Neuronal stem cell (in vitro differentiated cells): ENCODE measurements around the gene ATF6B.

Source experiments
- DNase-seq: peaks from one replicate; pipeline ENCODE4 v3.0.0-alpha.2; 2013; ENCODE audit warnings: low spot score
- H2AFZ ChIP-seq: one replicate; pipeline ENCODE4 v1.6.1; 2013; ENCODE audit warnings: mild to moderate bottlenecking, low read length, inconsistent platforms
- H2AK5ac ChIP-seq: 2 replicates; pipeline ENCODE4 v1.6.1; 2013; ENCODE audit warnings: low read depth, mild to moderate bottlenecking, inconsistent platforms, low read length, moderate library complexity, mixed read lengths
- H2BK120ac ChIP-seq: 2 replicates; pipeline ENCODE4 v1.6.1; 2013; ENCODE audit warnings: low read depth, mild to moderate bottlenecking, inconsistent platforms, low read length, moderate library complexity, mixed read lengths
- H2BK12ac ChIP-seq: one replicate; pipeline ENCODE4 v1.6.1; 2013; ENCODE audit warnings: low read length, inconsistent platforms
- H2BK15ac ChIP-seq: 2 replicates; pipeline ENCODE4 v1.6.1; 2013; ENCODE audit warnings: mild to moderate bottlenecking, low read length, inconsistent platforms, mixed read lengths
- H2BK5ac ChIP-seq: one replicate; pipeline ENCODE4 v1.6.1; 2013; ENCODE audit warnings: inconsistent platforms, mild to moderate bottlenecking, low read length, moderate library complexity
- H3K14ac ChIP-seq: one replicate; pipeline ENCODE4 v1.6.1; 2013; ENCODE audit warnings: low read length, inconsistent platforms
- H3K18ac ChIP-seq: 2 replicates; pipeline ENCODE4 v1.6.1; 2013; ENCODE audit warnings: low read length, inconsistent platforms
- H3K23ac ChIP-seq: 2 replicates; pipeline ENCODE4 v1.6.1; 2013; ENCODE audit warnings: low read depth, mild to moderate bottlenecking, mixed read lengths, low read length, inconsistent platforms; ENCODE audit not compliant: poor library complexity
- H3K27ac ChIP-seq: replicated peaks from 3 replicates; pipeline ENCODE4 v1.5.1; 2013; ENCODE audit warnings: low read length, inconsistent platforms
- H3K27me3 ChIP-seq, 3 experiments: 2 replicates each; pipeline ENCODE4 v1.6.1; 2013; ENCODE audit warnings: low read length in 3 of 3, mild to moderate bottlenecking in 2 of 3, inconsistent platforms in 1 of 3, low read depth in 1 of 3, mixed read lengths in 1 of 3, moderate library complexity in 1 of 3; ENCODE audit not compliant: control insufficient read depth in 3 of 3, insufficient read depth in 3 of 3
- H3K36me3 ChIP-seq, 2 donors: replicated peaks in 1 of 2; 2 replicates each; pipeline ENCODE4 v1.6.1; 2013; ENCODE audit warnings: low read length in 2 of 2; ENCODE audit not compliant: control insufficient read depth in 2 of 2, insufficient read depth in 2 of 2
- H3K4ac ChIP-seq: 2 replicates; pipeline ENCODE4 v1.6.1; 2013; ENCODE audit warnings: inconsistent platforms, mild to moderate bottlenecking, low read length, moderate library complexity
- H3K4me1 ChIP-seq, 2 donors: 1 replicate in 1 of 2; 2 replicates in 1 of 2; pipeline ENCODE4 v1.6.1; 2013; ENCODE audit warnings: low read length in 2 of 2, low read depth in 1 of 2; ENCODE audit not compliant: control insufficient read depth in 2 of 2, insufficient read depth in 1 of 2
- H3K4me2 ChIP-seq: one replicate; pipeline ENCODE4 v1.6.1; 2013; ENCODE audit warnings: mild to moderate bottlenecking, low read length, inconsistent platforms; ENCODE audit not compliant: insufficient read depth, poor library complexity, severe bottlenecking
- H3K4me3 ChIP-seq, 2 donors: 2 replicates each; pipeline ENCODE4 v1.5.1; 2013; ENCODE audit warnings: low read length in 2 of 2, mild to moderate bottlenecking in 2 of 2, inconsistent platforms in 1 of 2, moderate library complexity in 1 of 2
- H3K79me1 ChIP-seq: one replicate; pipeline ENCODE4 v1.6.1; 2013; ENCODE audit warnings: low read depth, mild to moderate bottlenecking, inconsistent platforms, low read length, moderate library complexity
- H3K9ac ChIP-seq: one replicate; pipeline ENCODE4 v1.6.1; 2013; ENCODE audit warnings: mild to moderate bottlenecking, low read depth, low read length, inconsistent platforms; ENCODE audit not compliant: poor library complexity
- H3K9me3 ChIP-seq, 2 donors: replicated peaks in 1 of 2; 2 replicates each; pipeline versions ENCODE3 to v1.6.1; 2013; ENCODE audit warnings: low read length in 2 of 2, mild to moderate bottlenecking in 2 of 2, inconsistent platforms in 1 of 2, low read depth in 1 of 2, mixed read lengths in 1 of 2, moderate library complexity in 1 of 2; ENCODE audit not compliant: control insufficient read depth in 2 of 2, insufficient read depth in 1 of 2
- H4K8ac ChIP-seq: one replicate; pipeline ENCODE4 v1.6.1; 2013; ENCODE audit warnings: low read depth, mild to moderate bottlenecking, inconsistent platforms, low read length, moderate library complexity
- H4K91ac ChIP-seq: one replicate; pipeline ENCODE4 v1.6.1; 2013; ENCODE audit warnings: low read length, low read depth, mild to moderate bottlenecking, inconsistent platforms; ENCODE audit not compliant: poor library complexity
- whole genome bisulfite sequencing, 2 donors: extraction: QIAGEN DNeasy Blood & Tissue Kit; methylation state at CpG; one replicate each; pipeline ENCODE4 v1.1.7; 2013; ENCODE audit warnings: missing lambda C conversion rate in 2 of 2, mixed read lengths in 1 of 2; ENCODE audit not compliant: insufficient read length in 2 of 2, insufficient replicate concordance in 1 of 2; ENCODE audit errors: extremely low coverage in 2 of 2; 5-methylcytosine and 5-hydroxymethylcytosine counted together

The ATF6B gene

GRCh38 chr6:32171234-32171633 is 43.2 kb upstream of the ATF6B start:
- Histone ChIP-seq H3K4me1 (peaks cover 4 to 24% of the 10 kb centered on the region in 2 donors), H3K27me3 (no peaks in the 10 kb centered on the region), H3K36me3 (peaks cover 34 to 70% of the 10 kb centered on the region in 2 donors), H2BK120ac (no peak overlapping the region), H3K18ac (no peak overlapping the region), H3K79me1 (peaks cover 10% of the 10 kb centered on the region), H3K9ac (no peak overlapping the region), H3K4ac (no peak overlapping the region), H3K4me2 (no peak overlapping the region), H4K91ac (no peak overlapping the region), H2BK15ac (no peak overlapping the region), H3K9me3 (no peaks in the 10 kb centered on the region), H2AK5ac (no peak overlapping the region), H2BK5ac (no peak overlapping the region), H3K23ac (peak overlapping the region; percentile 37), H3K4me3 (peak overlapping the region in 1 of 2 donors; percentile 48), H2BK12ac (no peak overlapping the region), H3K14ac (no peak overlapping the region), H4K8ac (no peak overlapping the region), H3K27ac (no peak overlapping the region), H2AFZ (no peak overlapping the region)
- WGBS, 2 donors = no CpG with 5 or more reads among the region's 6 CpGs
- DNase-seq = no peak

GRCh38 chr6:32170294-32170693 is 42.2 kb upstream of the ATF6B start:
- Histone ChIP-seq H4K91ac (no peak overlapping the region), H3K18ac (no peak overlapping the region), H2BK12ac (no peak overlapping the region), H3K23ac (no peak overlapping the region), H2AFZ (no peak overlapping the region), H3K4me3 (peak overlapping the region in 1 of 2 donors; percentile 22), H3K9ac (no peak overlapping the region), H2BK120ac (no peak overlapping the region), H3K4me1 (peaks cover 4 to 24% of the 10 kb centered on the region in 2 donors), H3K9me3 (no peaks in the 10 kb centered on the region), H3K27ac (no peak overlapping the region), H2BK5ac (no peak overlapping the region), H3K14ac (no peak overlapping the region), H2BK15ac (no peak overlapping the region), H3K27me3 (no peaks in the 10 kb centered on the region), H4K8ac (no peak overlapping the region), H3K36me3 (peaks cover 39 to 77% of the 10 kb centered on the region in 2 donors), H2AK5ac (no peak overlapping the region), H3K4me2 (no peak overlapping the region), H3K4ac (no peak overlapping the region), H3K79me1 (peaks cover 10% of the 10 kb centered on the region)
- WGBS, 2 donors = no CpG with 5 or more reads among the region's 11 CpGs
- DNase-seq = no peak

- no peak overlapping the region for H4K8ac ChIP-seq
- H3K27ac ChIP-seq = no peak overlapping the region
- H4K91ac ChIP-seq = no peak overlapping the region
- no peak overlapping the region for H2BK12ac ChIP-seq
- H3K4me2 ChIP-seq = no peak overlapping the region
- no peak overlapping the region for H3K4ac ChIP-seq
- no peak overlapping the region for H2AFZ ChIP-seq
- no peaks in the 10 kb centered on the region for H3K9me3 ChIP-seq
- H3K27me3 ChIP-seq = no peaks in the 10 kb centered on the region
- no peak overlapping the region for H2BK15ac ChIP-seq
- peak overlapping the region; percentile 1 for H2BK5ac ChIP-seq
- H3K18ac ChIP-seq = no peak overlapping the region
- no CpG with 5 or more reads among the region's 11 CpGs for WGBS, 2 donors
- no peak overlapping the region for H2BK120ac ChIP-seq
- H3K4me1 ChIP-seq = peaks cover 0 to 23% of the 10 kb centered on the region in 2 donors
- H3K23ac ChIP-seq = no peak overlapping the region
- no peak overlapping the region for H3K14ac ChIP-seq
- H2AK5ac ChIP-seq = no peak overlapping the region
- DNase-seq = no peak
- H3K4me3 ChIP-seq = no peak overlapping the region
- H3K79me1 ChIP-seq = peaks cover 7% of the 10 kb centered on the region
- no peak overlapping the region for H3K9ac ChIP-seq
- peaks cover 39 to 78% of the 10 kb centered on the region in 2 donors for H3K36me3 ChIP-seq
Measured at GRCh38 chr6:32168807-32169591, 41.0 kb upstream of the ATF6B start.

- no peak overlapping the region for H3K9ac ChIP-seq
- H3K4me3 ChIP-seq = no peak overlapping the region
- no peak overlapping the region for H2AK5ac ChIP-seq
- H3K9me3 ChIP-seq = no peaks in the 10 kb centered on the region
- no peak overlapping the region for H3K4ac ChIP-seq
- WGBS, 2 donors = no CpG with 5 or more reads among the region's 2 CpGs
- H3K4me2 ChIP-seq = no peak overlapping the region
- H2BK5ac ChIP-seq = no peak overlapping the region
- no peak overlapping the region for H3K18ac ChIP-seq
- H2BK120ac ChIP-seq = no peak overlapping the region
- H3K14ac ChIP-seq = no peak overlapping the region
- DNase-seq = no peak
- H4K91ac ChIP-seq = no peak overlapping the region
- H3K27me3 ChIP-seq = no peaks in the 10 kb centered on the region
- no peak overlapping the region for H2BK15ac ChIP-seq
- peak overlapping the region; percentile 59 for H3K27ac ChIP-seq
- no peak overlapping the region for H2BK12ac ChIP-seq
- H4K8ac ChIP-seq = no peak overlapping the region
- H3K36me3 ChIP-seq = peaks cover 39 to 77% of the 10 kb centered on the region in 2 donors
- H3K79me1 ChIP-seq = peaks cover 7% of the 10 kb centered on the region
- H2AFZ ChIP-seq = no peak overlapping the region
- H3K4me1 ChIP-seq = peaks cover 0 to 30% of the 10 kb centered on the region in 2 donors
- H3K23ac ChIP-seq = no peak overlapping the region
Measured at GRCh38 chr6:32168350-32168749, 40.3 kb upstream of the ATF6B start.
